ENCODE measurements around the gene SYDE2.

GRCh38 chr1:85109475-85109874 is 91.3 kb downstream of the SYDE2 start:
- TF ChIP-seq CTCF (IDR thresholded peaks at IDR 0.05; ENCODE audit: low read depth, low read length) (peak; percentile 57), EZH2phosphoT487 (IDR thresholded peaks at IDR 0.05; ENCODE audit: low read depth) (no peak)
